OCI-M2 (cell line): ENCODE data around the gene ZBTB42.

Experiments used
- DNase-seq: peaks from one replicate; lab custom pipeline; 2025; ENCODE audit not compliant: unreplicated experiment; lab: John Stamatoyannopoulos, UW

The ZBTB42 gene

GRCh38 chr14:104800771-104801519 is at the start of gene ZBTB42:
Gene ZBTB42 (plus strand): TSS chr14:104801101. CDS start chr14:104801198, 97 bp downstream.
- DNase-seq, result no peak

- DNase-seq, result no peak
These were observed 49.1 kb upstream of the ZBTB42 start for GRCh38 chr14:104751539-104752422.

- peak; percentile 98 for DNase-seq
These were observed 48.5 kb upstream of the ZBTB42 start for GRCh38 chr14:104752423-104752734.

- peak; percentile 98 for DNase-seq
These were observed 48.0 kb upstream of the ZBTB42 start, which contains the start of gene SIVA1 for GRCh38 chr14:104752735-104753527. Gene SIVA1 (plus strand): TSS chr14:104753147. CDS start chr14:104753202, 55 bp downstream.

- DNase-seq, result no peak
These were observed 47.2 kb upstream of the ZBTB42 start for GRCh38 chr14:104753528-104754212.

GRCh38 chr14:104754213-104754851 is 46.6 kb upstream of the ZBTB42 start:
- DNase-seq, result no peak

GRCh38 chr14:104755621-104756020 is 45.3 kb upstream of the ZBTB42 start:
- DNase-seq, result no peak

- no peak for DNase-seq
These were observed 44.2 kb upstream of the ZBTB42 start for GRCh38 chr14:104756477-104757237.

GRCh38 chr14:104757238-104757585 is 43.7 kb upstream of the ZBTB42 start:
- DNase-seq, result no peak

GRCh38 chr14:104757681-104758392 is 43.1 kb upstream of the ZBTB42 start:
- no peak for DNase-seq

GRCh38 chr14:104758981-104759969 is 41.6 kb upstream of the ZBTB42 start:
- DNase-seq, result no peak

- no peak for DNase-seq
These were observed 35.4 kb upstream of the ZBTB42 start for GRCh38 chr14:104765517-104765916.

GRCh38 chr14:104766256-104766862 is 34.5 kb upstream of the ZBTB42 start:
- DNase-seq, result no peak

GRCh38 chr14:104766863-104767633 is 33.9 kb upstream of the ZBTB42 start:
- DNase-seq, result no peak

- no peak for DNase-seq
These were observed 33.3 kb upstream of the ZBTB42 start for GRCh38 chr14:104767634-104767918.

GRCh38 chr14:104768437-104769323 is 32.2 kb upstream of the ZBTB42 start:
- peak; percentile 82 for DNase-seq
